GM19463 (cell line): ENCODE data around the gene DRAP1.

Experiments
- ATAC-seq: cut with Tn5 transposase; IDR thresholded peaks from one replicate; pipeline ENCODE4 v1.9.1; 2021; ENCODE audit warnings: mild to moderate bottlenecking, moderate library complexity; ENCODE audit not compliant: unreplicated experiment

The DRAP1 gene, protein sequence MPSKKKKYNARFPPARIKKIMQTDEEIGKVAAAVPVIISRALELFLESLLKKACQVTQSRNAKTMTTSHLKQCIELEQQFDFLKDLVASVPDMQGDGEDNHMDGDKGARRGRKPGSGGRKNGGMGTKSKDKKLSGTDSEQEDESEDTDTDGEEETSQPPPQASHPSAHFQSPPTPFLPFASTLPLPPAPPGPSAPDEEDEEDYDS

DNA sequence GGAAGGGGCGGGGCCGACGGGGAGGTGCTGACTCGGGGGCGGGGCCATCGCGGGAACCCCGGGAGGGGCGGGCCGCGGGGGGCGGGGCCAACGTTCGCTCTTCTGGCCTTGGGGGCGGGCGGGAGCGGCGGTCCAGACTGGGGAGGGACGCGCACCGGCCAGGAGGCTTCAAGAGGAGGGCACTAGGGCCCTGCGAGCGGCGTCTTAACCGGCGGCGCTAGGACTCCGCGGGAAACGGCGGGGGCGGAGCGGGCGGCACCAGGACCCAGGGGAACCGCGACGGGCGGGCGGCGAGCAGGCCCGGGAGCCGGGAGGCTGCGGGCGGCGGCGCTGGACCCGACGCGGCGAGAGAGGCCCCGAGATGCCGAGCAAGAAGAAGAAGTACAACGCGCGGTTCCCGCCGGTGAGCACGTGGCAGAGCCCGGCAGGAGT is at the start of gene DRAP1:
DRAP1 (plus strand) TSS at position 286 of the 432 bp plus-strand sequence; CDS start at position 362, 76 bp downstream.
- ATAC-seq = peak; percentile 86

DNA sequence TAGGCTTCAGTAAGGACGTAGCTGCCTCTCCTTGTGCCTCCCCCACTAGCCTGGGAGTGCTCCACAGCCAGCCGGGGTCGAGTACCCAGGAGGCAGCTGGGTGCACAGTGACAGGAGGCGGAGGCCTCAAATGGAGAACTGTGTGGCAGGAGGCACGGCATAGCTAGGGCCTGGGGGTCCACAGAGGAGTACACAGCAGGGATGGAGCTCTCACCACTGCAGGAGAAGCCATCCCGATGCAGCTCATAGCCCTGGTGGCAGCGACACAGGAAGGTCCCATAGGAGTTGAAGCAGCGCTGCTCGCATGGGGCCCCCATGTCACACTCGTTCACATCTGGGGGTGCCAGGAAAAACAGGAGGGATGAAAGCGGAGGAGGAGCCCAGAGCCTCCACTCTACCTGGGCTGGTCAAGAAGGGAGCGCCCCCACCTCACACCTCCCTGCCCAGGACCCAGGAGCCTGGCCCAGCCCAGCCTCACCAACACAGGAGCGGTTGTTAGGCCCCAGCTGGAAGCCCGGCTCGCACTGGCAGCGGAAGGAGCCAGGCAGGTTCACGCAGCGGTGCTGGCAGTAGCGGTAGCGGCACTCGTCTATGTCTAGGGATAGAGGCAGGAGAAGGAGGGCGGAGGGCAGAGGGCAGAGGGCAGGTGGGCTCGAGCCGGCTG is 49.5 kb upstream of the DRAP1 start:
- no peak for ATAC-seq

DNA sequence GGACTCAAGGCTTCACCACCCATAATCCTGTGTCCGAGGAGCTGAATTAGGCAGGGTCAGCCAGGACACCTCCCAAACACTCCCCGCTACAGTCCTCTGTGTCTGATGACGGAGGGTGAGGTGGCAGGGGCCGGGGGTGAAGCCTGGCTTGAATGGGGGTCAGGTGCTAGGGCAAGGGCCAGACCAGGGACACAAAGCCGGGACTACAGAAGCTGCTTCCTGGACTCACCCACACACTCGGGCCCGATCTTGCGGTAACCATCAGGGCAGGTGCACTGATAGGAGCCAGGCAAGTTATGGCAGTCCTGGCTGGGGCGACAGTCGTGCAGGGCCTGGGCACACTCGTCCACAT is 48.9 kb upstream of the DRAP1 start:
- ATAC-seq = no peak

DNA sequence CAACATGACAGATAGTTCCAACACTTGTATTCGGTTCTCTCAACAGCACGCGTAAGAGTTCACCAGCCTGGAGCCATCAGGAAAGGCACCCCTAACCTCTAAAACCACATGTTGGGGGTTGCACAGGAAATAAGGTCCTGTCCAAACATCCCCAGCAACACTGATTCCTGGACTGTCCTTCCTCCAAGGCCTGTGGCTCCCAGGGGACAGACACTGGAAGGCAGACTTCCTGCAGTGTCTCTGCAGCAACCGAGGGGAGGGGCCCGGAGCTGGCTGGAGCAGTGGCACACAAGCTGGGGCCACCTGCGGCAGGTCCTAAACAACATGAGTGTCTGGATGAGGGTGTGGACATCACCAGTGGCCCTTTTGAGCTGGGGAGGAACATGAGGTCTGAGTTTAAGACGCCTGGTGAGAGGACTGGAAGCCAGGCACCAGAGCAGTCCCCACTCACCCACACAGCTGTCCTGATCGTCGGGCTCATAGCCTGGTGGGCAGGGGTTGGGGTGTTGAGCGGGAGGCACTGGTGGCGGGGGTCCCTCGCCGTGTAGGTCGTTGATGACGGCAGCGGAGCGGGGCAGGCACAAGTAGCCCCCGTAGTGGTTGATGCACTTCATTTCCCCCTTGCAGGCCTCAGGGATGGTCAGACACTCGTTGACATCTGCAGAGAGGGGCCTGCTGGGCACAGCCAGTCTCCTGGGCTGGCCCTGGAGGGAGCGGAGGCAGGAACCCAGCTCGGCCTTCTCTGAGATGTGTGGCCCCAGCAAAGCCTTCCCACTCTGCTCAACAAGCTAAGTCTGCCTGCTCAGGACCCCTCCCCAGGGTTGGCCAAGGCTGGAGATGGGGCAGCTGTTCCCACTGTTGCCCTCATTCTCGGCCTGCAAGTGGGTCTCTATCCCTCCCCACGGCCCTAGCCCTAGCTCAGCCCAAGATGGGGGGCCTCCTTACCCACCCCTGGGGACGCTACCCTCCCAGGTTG is 48.2 kb upstream of the DRAP1 start:
- no peak for ATAC-seq

DNA sequence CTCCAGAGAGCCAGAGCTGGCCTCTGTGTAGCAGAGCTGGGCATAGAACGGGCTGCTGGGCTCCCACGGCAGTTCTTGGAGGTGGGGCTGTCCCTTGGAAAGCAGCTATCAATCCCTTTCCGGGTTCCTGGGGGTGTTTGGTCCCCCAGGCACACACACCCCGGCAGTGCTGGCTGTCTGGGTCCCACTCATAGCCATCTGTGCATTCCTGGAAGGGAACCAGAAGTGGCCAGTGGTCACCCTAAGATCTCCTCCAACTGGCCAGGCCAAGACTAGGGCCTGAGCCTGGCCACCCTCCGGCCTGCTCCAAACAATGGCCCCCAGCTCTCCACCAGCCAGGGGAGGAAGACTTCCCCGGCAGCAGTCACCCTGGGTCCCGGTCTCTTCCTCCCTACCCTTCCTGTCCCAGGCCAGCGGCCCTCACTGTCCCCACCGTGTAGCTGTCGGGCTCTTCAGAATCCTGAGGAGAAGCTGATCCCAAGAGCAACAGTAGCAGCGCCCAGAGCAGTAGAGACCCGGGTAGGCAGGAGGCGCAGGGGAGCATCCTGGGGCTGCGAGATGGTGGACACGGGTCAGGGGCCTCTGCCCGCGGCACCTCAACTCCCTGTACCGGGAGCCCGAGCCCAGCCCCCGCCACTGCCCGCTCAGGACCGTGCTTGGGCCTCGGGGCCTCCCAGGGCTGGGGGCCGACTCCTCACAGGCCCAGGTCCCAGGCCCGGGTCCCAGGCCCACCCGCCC is 47.2 kb upstream of the DRAP1 start:
- ATAC-seq = no peak

DNA sequence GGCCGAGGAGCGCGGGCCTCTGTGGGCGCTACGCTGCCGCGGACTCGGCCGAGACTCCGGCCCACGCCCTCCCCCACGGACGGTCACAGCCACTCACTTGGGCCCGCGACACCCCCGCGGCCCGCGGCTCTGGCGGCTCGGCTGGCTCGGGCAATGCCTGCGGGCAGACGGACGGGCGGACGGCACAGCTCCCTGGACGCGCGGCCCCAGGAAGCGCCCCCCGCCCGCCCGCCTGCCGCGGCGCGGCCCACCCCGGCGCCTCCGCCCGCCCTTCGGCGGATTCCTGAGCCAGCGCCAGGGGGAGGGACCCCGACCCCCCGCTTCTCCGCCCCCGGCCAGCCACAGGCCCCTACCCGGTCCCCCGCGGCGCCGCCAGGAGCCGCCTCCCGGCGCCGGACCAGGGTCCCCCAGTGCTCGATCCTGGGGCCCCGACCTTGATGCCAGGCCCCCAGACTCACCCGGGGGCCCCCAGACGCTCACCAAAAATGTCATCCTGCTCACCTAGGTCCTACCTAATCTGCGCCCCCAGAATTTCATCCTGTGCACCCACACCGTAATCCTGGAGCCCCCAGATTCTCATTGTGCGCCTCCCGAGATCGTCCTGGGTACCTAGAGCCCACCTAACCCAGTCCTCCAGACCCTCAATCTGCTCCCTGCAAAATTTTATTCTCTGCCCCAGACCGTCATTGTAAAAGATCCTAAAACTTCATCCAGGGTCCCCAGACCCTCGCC is 46.5 kb upstream of the DRAP1 start, which contains the start of gene EFEMP2:
EFEMP2 (minus strand) TSS at position 215 of the 732 bp plus-strand sequence. CDS start 446 bp downstream, outside the sequence.
- ATAC-seq = no peak

DNA sequence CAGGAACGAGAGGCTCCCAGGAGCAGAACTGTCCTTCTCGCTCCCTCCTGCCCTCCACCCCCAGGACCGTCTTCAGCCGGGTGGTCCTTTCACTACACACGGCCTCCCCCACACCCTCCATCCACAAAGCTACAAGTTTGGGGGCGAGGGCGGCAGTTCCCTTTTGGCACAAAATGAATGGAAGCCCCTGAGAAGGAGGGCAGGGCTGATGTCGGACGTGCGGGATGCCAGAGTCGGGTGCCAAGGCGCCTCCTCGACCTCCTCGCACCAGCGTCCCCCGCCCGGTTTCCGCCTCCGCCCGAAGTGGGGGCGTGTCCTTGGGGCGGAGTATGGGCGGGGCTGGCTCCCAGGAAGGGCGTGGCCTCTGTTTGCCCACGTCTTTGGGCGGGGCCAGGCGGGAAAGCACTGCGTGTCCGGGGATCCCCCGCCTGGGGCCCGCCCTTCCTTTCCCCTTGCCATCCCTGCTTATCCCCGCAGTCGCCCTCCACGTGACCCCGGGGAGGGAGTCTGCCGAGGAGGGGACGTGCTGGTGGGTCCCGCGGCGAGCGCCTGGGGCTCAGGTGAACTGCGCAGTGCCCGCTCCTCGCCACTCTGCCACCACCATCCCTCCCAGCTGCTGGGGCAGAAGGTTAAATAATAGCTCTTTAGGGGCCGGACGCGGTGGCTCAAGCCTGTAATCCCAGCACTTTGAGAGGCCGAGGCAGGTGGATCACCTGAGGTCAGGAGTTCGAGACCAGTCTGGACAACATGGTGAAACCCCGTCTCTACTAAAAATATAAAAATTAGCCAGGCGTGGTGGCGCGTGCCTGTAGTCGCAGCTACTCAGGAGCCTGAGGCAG is 45.7 kb upstream of the DRAP1 start:
- peak; percentile 77 for ATAC-seq

DNA sequence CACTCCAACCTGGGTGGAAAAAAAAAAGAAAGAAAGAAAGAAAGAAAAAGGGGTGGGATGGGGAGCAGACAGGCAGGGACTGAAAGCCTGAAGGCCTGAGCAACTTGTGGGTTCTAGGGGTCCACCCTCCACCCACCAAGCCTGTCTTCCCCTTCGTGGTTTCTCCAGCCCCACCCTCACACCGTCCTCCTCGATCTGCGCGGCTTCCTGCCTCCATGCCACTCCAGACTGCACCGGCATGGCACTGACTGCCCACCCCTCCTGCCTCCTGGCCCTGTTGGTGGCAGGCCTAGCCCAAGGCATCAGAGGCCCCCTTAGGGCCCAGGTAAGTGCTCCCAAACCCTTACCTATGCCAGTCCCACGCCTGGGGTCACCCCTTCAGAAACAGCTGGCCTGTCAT is 39.6 kb upstream of the DRAP1 start, which contains the start of gene CTSW:
CTSW (plus strand) TSS at position 221 of the 400 bp plus-strand sequence; CDS start at position 239, 18 bp downstream.
- ATAC-seq = no peak

DNA sequence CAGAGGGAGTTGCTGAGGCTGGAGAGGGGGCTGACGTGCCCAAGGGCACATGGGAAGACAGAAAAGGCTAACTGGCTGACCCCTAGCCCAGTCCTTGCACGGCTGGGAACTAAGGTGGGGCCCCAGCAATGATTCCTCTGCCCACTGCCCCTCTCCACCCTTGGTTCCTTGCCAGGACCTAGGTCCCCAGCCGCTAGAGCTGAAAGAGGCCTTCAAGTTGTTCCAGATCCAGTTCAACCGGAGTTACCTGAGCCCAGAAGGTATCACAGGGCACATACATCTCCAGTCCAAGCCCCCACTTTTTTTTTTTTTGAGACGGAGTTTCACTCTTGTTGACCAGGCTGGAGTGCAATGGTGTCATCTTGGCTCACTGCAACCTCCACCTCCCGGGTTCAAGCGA is 39.2 kb upstream of the DRAP1 start:
- no peak for ATAC-seq

DNA sequence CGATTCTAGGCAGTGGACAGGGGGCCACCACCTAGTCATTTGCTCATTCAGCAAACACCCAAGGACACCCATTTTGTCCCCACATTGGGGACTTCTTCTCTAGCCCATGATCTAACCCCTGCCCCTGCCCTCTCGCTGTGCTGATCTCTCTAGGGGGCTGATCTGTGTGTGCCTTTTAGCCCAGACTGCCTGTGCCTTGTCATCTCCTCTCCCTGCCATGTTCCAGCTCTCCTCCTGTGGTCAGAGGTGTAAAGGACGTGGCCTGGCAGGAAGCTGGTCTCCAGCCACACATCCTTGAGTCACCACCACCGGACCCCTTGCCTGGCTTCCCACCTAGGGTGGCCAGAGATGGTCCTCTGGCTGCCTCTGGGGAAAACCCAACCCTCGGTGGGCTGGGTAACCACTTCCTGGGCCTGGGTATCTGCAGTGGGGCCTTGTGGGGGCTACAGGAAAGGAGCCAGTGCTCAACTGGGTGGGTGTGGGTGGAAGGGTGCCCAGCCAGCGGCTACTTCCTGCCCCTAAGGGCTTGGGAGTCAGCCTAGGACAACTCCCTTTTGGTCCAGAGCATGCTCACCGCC is 38.3 kb upstream of the DRAP1 start:
- no peak for ATAC-seq

DNA sequence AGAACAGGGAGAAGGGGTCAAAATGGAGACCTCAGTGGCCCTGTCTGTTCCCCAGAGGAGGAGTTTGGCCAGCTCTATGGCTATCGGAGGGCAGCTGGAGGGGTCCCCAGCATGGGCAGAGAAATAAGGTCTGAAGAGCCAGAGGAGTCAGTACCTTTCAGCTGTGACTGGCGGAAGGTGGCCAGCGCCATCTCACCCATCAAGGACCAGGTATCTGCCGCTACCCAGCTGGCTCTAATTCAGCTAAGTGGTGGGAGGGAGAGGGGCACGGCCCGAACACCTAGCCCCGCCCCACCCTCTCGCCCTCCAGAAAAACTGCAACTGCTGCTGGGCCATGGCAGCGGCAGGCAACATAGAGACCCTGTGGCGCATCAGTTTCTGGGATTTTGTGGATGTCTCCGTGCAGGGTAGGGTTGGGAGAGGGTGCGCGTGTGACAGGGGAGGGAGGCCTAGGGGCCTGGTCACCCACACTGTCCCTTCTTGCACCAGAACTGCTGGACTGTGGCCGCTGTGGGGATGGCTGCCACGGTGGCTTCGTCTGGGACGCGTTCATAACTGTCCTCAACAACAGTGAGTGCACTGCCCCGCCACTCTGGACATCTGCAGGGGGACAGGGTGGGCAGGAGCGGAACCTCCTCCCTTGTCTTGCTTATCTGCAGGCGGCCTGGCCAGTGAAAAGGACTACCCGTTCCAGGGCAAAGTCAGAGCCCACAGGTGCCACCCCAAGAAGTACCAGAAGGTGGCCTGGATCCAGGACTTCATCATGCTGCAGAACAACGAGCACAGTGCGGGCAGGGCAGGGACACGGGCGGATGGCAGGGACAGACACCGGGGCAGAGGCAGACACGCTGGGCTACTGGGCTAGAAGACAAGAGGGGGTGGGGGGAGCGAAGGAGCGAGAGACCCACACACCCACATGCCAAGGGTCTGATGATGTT is 36.8 kb upstream of the DRAP1 start:
- no peak for ATAC-seq

DNA sequence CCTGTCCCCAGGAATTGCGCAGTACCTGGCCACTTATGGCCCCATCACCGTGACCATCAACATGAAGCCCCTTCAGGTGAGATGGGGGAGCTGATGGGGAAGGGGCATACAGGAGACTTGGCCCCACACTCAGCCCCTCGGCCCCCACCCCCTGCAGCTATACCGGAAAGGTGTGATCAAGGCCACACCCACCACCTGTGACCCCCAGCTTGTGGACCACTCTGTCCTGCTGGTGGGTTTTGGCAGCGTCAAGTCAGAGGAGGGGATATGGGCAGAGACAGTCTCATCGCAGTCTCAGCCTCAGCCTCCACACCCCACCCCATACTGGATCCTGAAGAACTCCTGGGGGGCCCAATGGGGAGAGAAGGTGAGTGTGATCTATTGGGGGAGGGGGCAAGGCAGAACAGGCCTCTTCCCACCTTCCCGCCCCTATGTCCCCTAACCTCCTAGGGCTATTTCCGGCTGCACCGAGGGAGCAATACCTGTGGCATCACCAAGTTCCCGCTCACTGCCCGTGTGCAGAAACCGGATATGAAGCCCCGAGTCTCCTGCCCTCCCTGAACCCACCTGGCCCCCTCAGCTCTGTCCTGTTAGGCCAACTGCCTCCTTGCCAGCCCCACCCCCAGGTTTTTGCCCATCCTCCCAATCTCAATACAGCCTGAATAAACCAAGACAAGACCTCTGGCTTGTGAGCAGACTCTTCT is 36.0 kb upstream of the DRAP1 start:
- no peak for ATAC-seq

DNA sequence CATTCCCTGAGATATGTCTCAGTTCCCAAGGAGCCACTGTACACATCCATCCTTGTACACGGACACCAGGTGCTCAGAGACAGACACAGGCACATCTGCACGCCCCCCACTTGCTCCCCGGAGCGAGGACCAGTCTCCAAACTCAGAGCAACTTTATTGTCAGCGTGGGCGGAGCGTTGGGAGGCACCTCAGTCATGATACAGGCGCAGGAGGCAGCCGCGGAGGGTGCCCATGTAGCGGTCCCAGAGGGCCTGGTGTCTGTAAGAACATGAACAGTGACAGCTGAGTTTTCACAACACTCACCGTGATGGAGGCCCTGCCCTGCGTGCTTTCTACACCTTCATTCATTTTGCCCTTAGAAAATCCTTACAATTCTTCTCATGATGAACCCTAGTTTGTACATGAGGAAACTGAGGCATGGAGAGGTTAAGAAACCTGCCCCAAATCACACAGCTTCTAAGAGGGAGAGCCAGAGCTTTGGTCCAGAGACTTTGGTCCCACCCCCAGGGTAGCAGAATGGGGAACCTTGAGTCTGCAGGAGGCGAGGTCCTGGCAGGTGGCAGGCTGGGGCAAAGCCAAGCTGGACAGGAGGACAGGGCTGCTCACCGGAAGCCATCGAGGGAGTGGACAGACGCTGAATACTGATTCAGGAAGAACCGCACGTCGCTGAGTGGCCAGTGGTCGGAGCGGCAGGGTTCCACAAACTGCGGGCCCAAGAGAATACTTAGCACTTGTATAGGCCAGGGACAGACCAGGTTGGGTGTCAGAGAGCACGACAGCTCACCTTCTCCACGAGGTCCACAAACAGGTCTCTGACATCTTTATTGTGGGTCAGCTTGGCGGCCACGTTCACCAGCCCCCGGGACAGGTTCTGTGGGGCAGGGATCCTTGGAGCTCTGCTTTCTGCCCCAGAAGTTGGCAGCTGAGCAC is 35.2 kb upstream of the DRAP1 start:
- no peak for ATAC-seq

DNA sequence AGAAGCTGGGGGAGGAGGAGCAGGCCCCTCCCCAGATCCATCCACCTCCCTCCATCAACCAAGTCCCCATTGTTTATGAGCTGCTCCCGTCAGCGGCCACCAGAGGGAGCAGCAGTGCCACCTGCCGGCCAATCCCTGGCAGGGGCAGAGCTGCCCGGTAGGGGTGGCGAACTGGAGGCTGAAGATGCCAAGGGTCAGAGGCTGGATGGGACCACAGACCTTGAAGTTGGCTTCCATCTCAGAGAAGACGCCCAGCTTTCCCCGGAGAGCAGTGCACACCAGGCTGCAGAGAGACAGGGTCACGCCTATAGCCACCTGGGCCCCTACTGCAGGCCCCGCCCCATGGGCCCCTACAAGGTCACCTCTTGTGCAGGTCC is 34.5 kb upstream of the DRAP1 start:
- no peak for ATAC-seq

DNA sequence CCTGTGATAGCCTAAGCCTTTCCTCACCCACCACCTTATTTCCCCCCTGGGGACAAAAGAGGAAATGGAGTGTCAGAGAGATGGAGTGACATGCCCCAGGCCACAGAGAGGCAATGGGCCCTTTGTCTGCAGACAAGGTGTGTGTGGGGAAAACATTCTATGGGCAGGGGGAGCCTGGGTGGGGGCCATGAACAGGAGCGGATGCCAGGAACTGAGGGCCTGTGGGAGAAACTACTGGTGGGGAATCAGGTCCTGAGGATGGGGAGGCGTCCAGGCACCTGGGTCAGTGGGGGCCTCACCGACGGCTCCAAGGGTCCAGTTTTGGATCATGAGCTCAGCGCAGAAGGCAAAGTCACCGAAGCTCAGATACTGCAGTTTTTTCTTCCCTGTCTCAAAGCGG is 34.0 kb upstream of the DRAP1 start:
- ATAC-seq = no peak
